ENCODE measurements around the gene ULK2. TPM values are rescaled to one million over a fixed set of nuclear protein-coding genes. Genes with fewer than 3 reads are reported as not detected.

The ULK2 gene
- 4.3 TPM for polyA plus RNA-seq (2013, experiment 1 of 2)
- polyA plus RNA-seq (2013, experiment 2 of 2), result 4.2 TPM

DNA sequence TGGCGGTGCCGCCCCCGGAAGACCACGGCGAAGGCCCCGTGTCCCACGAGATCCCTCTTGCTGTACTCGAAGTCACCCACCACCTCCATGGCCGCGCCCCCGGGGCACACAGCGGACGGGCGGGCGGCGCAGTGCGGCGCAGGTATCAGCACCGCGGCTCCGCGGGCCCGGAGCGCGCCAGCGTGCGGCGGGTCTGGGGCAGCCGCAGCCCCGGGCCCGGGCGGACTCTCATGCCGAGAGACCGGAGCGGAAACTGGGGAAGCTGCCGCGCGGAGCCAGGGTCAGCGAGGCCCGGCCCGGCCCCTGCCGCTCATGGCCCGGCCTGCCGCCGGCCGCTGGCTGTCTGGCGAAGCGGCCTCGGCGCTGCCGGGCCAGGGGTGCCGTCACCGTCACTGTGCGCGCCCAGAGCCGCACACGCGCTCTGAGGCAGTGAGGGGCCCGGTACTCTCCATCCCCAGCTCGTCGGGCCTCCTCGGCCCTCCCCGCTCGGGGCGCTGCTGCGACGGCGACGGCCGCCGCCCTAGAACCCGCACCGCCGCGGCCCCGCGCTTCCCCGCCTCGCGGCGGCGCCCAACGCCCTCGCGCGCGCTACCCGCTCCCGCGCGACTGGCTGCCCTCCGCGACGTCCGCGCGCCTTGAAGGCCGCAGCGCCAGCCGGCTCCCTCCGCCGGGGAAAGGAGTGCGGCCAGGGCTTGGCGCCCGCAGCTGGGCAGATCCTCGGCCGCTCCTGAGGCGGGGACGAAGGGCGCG, at the start of gene ULK2:
Gene ULK2, minus strand, starts transcription at position 608 of the 750 bp plus-strand sequence. Its CDS starts 519 bp downstream, at position 89.
- WGBS (ENCODE audit: extremely low coverage, insufficient coverage, low lambda C conversion rate), result no CpG with 5 or more reads among the region's 111 CpGs
- H3K4me2 ChIP-seq (ENCODE audit: low read length), result peak within 1 kb of the TSS; percentile 89
- no peak within 1 kb of the TSS for H2BK15ac ChIP-seq (replicated peaks; ENCODE audit: low read depth)
- H4K8ac ChIP-seq (ENCODE audit: low read depth, low read length), result peak within 1 kb of the TSS; percentile 5
- H2AK5ac ChIP-seq (ENCODE audit: low read length), result no peak within 1 kb of the TSS
- H3K18ac ChIP-seq (ENCODE audit: low read length), result peak within 1 kb of the TSS; percentile 44
- peak within 1 kb of the TSS; percentile 58 for H3K4me3 ChIP-seq (ENCODE audit: low read length)
- H3K23ac ChIP-seq (ENCODE audit: low read length), result no peak within 1 kb of the TSS
- peak within 1 kb of the TSS; percentile 5 for H3K27ac ChIP-seq (ENCODE audit: low read depth, low read length)
- no peak within 1 kb of the TSS for H2BK120ac ChIP-seq (ENCODE audit: low read depth, low read length)
- DNase-seq, result peak; percentile 83
- H3K36me3 ChIP-seq (ENCODE audit: control insufficient read depth, insufficient read depth, low read length), result no peaks in the 10 kb centered on the region
- H3K4me1 ChIP-seq (ENCODE audit: control insufficient read depth, low read depth, low read length), result no peaks in the 10 kb centered on the region
- peak within 1 kb of the TSS; percentile 88 for H3K56ac ChIP-seq (ENCODE audit: low read length)
- no peak within 1 kb of the TSS for H2BK5ac ChIP-seq (ENCODE audit: low read length)
- H3K79me2 ChIP-seq (ENCODE audit: control insufficient read depth, insufficient read depth, low read length), result no peaks in the 10 kb centered on the region
- H4K5ac ChIP-seq (ENCODE audit: low read length), result no peak within 1 kb of the TSS
- no peaks in the 10 kb centered on the region for H3K79me1 ChIP-seq (ENCODE audit: low read length)
- H3K4ac ChIP-seq (ENCODE audit: low read depth, low read length), result peak within 1 kb of the TSS; percentile 92
- H3K9ac ChIP-seq (ENCODE audit: low read length), result peak within 1 kb of the TSS; percentile 82
- H3K27me3 ChIP-seq (ENCODE audit: insufficient read depth, low read length, poor library complexity), result no peaks in the 10 kb centered on the region

DNA sequence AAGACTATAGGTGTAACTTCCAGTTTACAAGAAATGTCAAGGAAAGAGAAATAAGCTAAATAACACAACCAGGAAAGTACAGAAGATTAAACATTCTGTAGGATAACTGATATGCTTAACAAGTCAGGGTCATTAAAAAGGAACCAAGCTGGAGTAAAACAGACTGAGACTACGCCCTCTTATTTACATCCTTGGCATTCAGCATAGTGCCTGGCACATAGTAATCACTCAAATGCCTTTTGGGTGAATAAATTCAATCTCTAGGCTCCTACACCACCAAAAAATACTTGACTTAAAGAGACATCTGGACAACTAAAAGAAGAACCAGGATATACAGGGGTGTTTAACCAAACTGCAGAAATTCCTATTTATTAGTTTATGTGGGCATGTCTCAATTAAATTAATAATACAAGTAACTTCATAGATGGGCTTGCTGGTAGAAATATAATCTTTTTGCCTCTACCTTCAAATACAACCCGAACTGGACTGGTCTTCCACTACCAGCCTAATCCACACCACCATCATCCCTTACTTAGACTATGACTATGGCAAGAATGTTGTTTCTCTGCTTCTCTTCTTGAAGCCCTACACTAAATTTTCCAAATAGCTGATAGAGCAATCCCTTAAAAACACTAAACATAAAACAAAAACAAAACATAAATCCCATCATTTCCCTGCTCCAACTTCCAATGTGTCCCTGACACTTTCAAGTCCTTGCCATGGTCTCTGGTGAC, 47.7 kb upstream of the ULK2 start:
- H3K36me3 ChIP-seq (ENCODE audit: control insufficient read depth, insufficient read depth, low read length), result peaks cover 2% of the 10 kb centered on the region

DNA sequence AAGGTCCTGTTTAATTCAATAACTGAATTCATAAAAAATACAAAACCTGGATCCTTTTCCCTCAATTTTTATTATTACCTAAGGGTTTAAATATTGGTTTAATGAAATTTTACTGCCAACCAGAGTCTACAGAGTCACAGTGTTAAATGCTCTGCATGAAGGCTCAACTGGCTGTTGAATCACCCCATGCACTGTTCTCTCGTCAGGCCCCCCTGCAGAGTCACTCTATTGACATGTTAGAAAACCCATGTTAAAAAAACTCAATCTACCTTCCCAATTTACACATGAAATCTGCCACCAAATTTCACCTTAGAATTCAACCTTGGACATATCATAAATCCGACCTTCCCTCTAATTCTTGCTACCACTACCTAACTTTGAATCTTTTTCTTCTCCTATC, 43.3 kb upstream of the ULK2 start:
- Histone ChIP-seq H2AK5ac (ENCODE audit: low read length) (no peak overlapping the region), H3K36me3 (ENCODE audit: control insufficient read depth, insufficient read depth, low read length) (peaks cover 4% of the 10 kb centered on the region), H3K4me1 (ENCODE audit: control insufficient read depth, low read depth, low read length) (no peaks in the 10 kb centered on the region), H2BK15ac (replicated peaks; ENCODE audit: low read depth) (no peak overlapping the region), H4K5ac (ENCODE audit: low read length) (no peak overlapping the region), H3K4me2 (ENCODE audit: low read length) (no peak overlapping the region), H3K4ac (ENCODE audit: low read depth, low read length) (no peak overlapping the region), H3K56ac (ENCODE audit: low read length) (no peak overlapping the region), H3K27me3 (ENCODE audit: insufficient read depth, low read length, poor library complexity) (no peaks in the 10 kb centered on the region), H3K23ac (ENCODE audit: low read length) (no peak overlapping the region), H3K9ac (ENCODE audit: low read length) (no peak overlapping the region), H3K79me1 (ENCODE audit: low read length) (no peaks in the 10 kb centered on the region), H2BK5ac (ENCODE audit: low read length) (no peak overlapping the region), H3K4me3 (ENCODE audit: low read length) (no peak overlapping the region), H4K8ac (ENCODE audit: low read depth, low read length) (no peak overlapping the region), H2BK120ac (ENCODE audit: low read depth, low read length) (no peak overlapping the region), H3K27ac (ENCODE audit: low read depth, low read length) (no peak overlapping the region), H3K18ac (ENCODE audit: low read length) (no peak overlapping the region), H3K79me2 (ENCODE audit: control insufficient read depth, insufficient read depth, low read length) (no peaks in the 10 kb centered on the region)
- peak; percentile 22 for DNase-seq
- 100% methylated on average over 1 of the region's 2 CpGs for WGBS (ENCODE audit: extremely low coverage, insufficient coverage, low lambda C conversion rate)

More for the DNA sequence above, 47.7 kb upstream of the ULK2 start:
- no peak overlapping the region for H2AK5ac ChIP-seq (ENCODE audit: low read length)
- H3K4me3 ChIP-seq (ENCODE audit: low read length), result no peak overlapping the region
- no peak overlapping the region for H3K4ac ChIP-seq (ENCODE audit: low read depth, low read length)
- H3K79me2 ChIP-seq (ENCODE audit: control insufficient read depth, insufficient read depth, low read length), result no peaks in the 10 kb centered on the region
- no CpG with 5 or more reads among the region's 2 CpGs for WGBS (ENCODE audit: extremely low coverage, insufficient coverage, low lambda C conversion rate)
- no peaks in the 10 kb centered on the region for H3K27me3 ChIP-seq (ENCODE audit: insufficient read depth, low read length, poor library complexity)
- H2BK15ac ChIP-seq (replicated peaks; ENCODE audit: low read depth), result no peak overlapping the region
- H3K56ac ChIP-seq (ENCODE audit: low read length), result no peak overlapping the region
- H2BK5ac ChIP-seq (ENCODE audit: low read length), result no peak overlapping the region
- H4K8ac ChIP-seq (ENCODE audit: low read depth, low read length), result no peak overlapping the region
- H2BK120ac ChIP-seq (ENCODE audit: low read depth, low read length), result no peak overlapping the region
- H3K27ac ChIP-seq (ENCODE audit: low read depth, low read length), result no peak overlapping the region
- no peak overlapping the region for H3K23ac ChIP-seq (ENCODE audit: low read length)
- H3K9ac ChIP-seq (ENCODE audit: low read length), result no peak overlapping the region
- no peaks in the 10 kb centered on the region for H3K4me1 ChIP-seq (ENCODE audit: control insufficient read depth, low read depth, low read length)
- H4K5ac ChIP-seq (ENCODE audit: low read length), result no peak overlapping the region
- H3K4me2 ChIP-seq (ENCODE audit: low read length), result no peak overlapping the region
- no peaks in the 10 kb centered on the region for H3K79me1 ChIP-seq (ENCODE audit: low read length)
- no peak for DNase-seq
- H3K18ac ChIP-seq (ENCODE audit: low read length), result no peak overlapping the region

DNA sequence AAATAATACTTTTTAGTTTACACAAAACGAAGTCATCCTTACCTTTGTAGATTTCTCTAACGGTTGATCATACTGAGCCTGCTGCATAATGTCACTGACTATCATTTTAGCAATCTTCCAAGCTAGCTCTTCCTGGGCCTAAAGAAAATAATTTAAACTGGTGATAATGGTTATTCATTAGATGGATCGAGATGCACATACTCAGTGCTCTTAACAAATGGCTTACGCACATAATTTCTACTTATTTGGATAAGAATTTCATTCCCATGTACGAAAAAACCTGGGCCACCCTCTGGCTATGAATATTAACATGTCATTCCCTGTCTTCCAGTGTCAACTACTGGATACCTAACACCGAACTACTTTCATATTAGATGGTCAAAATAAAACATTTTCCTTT, 41.4 kb upstream of the ULK2 start:
- Histone ChIP-seq H3K4me3 (ENCODE audit: low read length) (no peak overlapping the region), H2AK5ac (ENCODE audit: low read length) (no peak overlapping the region), H3K4me1 (ENCODE audit: control insufficient read depth, low read depth, low read length) (no peaks in the 10 kb centered on the region), H3K18ac (ENCODE audit: low read length) (no peak overlapping the region), H2BK120ac (ENCODE audit: low read depth, low read length) (no peak overlapping the region), H3K4ac (ENCODE audit: low read depth, low read length) (no peak overlapping the region), H3K27ac (ENCODE audit: low read depth, low read length) (no peak overlapping the region), H3K36me3 (ENCODE audit: control insufficient read depth, insufficient read depth, low read length) (peaks cover 4% of the 10 kb centered on the region), H2BK15ac (replicated peaks; ENCODE audit: low read depth) (no peak overlapping the region), H3K56ac (ENCODE audit: low read length) (no peak overlapping the region), H2BK5ac (ENCODE audit: low read length) (no peak overlapping the region), H3K4me2 (ENCODE audit: low read length) (no peak overlapping the region), H3K79me2 (ENCODE audit: control insufficient read depth, insufficient read depth, low read length) (no peaks in the 10 kb centered on the region), H3K23ac (ENCODE audit: low read length) (no peak overlapping the region), H3K79me1 (ENCODE audit: low read length) (no peaks in the 10 kb centered on the region), H4K5ac (ENCODE audit: low read length) (no peak overlapping the region), H3K27me3 (ENCODE audit: insufficient read depth, low read length, poor library complexity) (no peaks in the 10 kb centered on the region), H3K9ac (ENCODE audit: low read length) (no peak overlapping the region), H4K8ac (ENCODE audit: low read depth, low read length) (no peak overlapping the region)
- DNase-seq, result no peak
- 100% methylated on average over 1 of the region's 6 CpGs for WGBS (ENCODE audit: extremely low coverage, insufficient coverage, low lambda C conversion rate)

DNA sequence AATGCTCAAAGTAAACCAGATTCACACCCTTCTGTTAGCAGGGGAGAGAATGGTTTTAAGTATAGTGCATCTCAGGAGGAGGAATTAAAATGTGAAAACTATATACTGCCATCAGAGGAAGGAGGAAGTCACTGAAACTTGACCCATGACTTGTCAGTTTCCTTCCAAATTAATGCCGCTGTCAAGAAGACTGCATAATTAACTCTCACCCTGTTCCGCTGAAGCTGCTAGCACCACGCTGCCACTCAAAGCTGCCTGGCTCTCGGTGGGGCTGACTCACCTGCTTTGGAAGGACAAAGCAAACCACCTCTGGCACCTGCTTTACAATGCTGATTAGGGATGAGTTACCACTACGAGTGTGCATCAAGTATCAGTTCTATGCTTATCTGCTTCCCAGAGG, 37.8 kb upstream of the ULK2 start:
- H3K27ac ChIP-seq (ENCODE audit: low read depth, low read length), result no peak overlapping the region
- H3K18ac ChIP-seq (ENCODE audit: low read length), result no peak overlapping the region
- H3K23ac ChIP-seq (ENCODE audit: low read length), result no peak overlapping the region
- H3K27me3 ChIP-seq (ENCODE audit: insufficient read depth, low read length, poor library complexity), result no peaks in the 10 kb centered on the region
- no peak overlapping the region for H3K4me2 ChIP-seq (ENCODE audit: low read length)
- H2BK5ac ChIP-seq (ENCODE audit: low read length), result no peak overlapping the region
- no peak overlapping the region for H3K9ac ChIP-seq (ENCODE audit: low read length)
- peaks cover 4% of the 10 kb centered on the region for H3K36me3 ChIP-seq (ENCODE audit: control insufficient read depth, insufficient read depth, low read length)
- no peak overlapping the region for H2BK120ac ChIP-seq (ENCODE audit: low read depth, low read length)
- no peak overlapping the region for H2BK15ac ChIP-seq (replicated peaks; ENCODE audit: low read depth)
- H3K4me1 ChIP-seq (ENCODE audit: control insufficient read depth, low read depth, low read length), result no peaks in the 10 kb centered on the region
- WGBS (ENCODE audit: extremely low coverage, insufficient coverage, low lambda C conversion rate), result no CpG with 5 or more reads among the region's 5 CpGs
- H3K4me3 ChIP-seq (ENCODE audit: low read length), result no peak overlapping the region
- no peak for DNase-seq
- no peak overlapping the region for H3K56ac ChIP-seq (ENCODE audit: low read length)
- H4K8ac ChIP-seq (ENCODE audit: low read depth, low read length), result no peak overlapping the region
- H3K79me2 ChIP-seq (ENCODE audit: control insufficient read depth, insufficient read depth, low read length), result no peaks in the 10 kb centered on the region
- no peak overlapping the region for H4K5ac ChIP-seq (ENCODE audit: low read length)
- H3K79me1 ChIP-seq (ENCODE audit: low read length), result no peaks in the 10 kb centered on the region
- H3K4ac ChIP-seq (ENCODE audit: low read depth, low read length), result no peak overlapping the region
- H2AK5ac ChIP-seq (ENCODE audit: low read length), result no peak overlapping the region
